H9 (cell line): ENCODE results near the gene UFSP1. TPM values are rescaled to one million over a fixed set of nuclear protein-coding genes. Genes with fewer than 3 reads are reported as not detected.

ENCODE experiments used
- DNase-seq: peaks from one replicate; pipeline ENCODE4 v3.0.0-alpha.2; 2017
- H2AFZ ChIP-seq: one replicate; pipeline ENCODE4 v1.6.1; 2013; ENCODE audit warnings: mild to moderate bottlenecking, low read length, control low read depth, moderate library complexity
- H2AK5ac ChIP-seq: 2 replicates; pipeline ENCODE4 v1.6.1; 2013; ENCODE audit warnings: low read length, control low read depth, mixed read lengths; ENCODE audit not compliant: insufficient read length
- H2BK120ac ChIP-seq: one replicate; pipeline ENCODE4 v1.6.1; 2013; ENCODE audit warnings: low read depth, mild to moderate bottlenecking, low read length, control low read depth, inconsistent platforms; ENCODE audit not compliant: poor library complexity, severe bottlenecking
- H2BK12ac ChIP-seq: 2 replicates; pipeline ENCODE4 v1.6.1; 2013; ENCODE audit warnings: low read length, control low read depth, mixed read lengths, low read depth; ENCODE audit not compliant: insufficient read length
- H2BK15ac ChIP-seq: 2 replicates; pipeline ENCODE4 v1.6.1; 2013; ENCODE audit warnings: low read depth, low read length, control low read depth
- H2BK20ac ChIP-seq: one replicate; pipeline ENCODE4 v1.6.1; 2013; ENCODE audit warnings: low read depth, mild to moderate bottlenecking, low read length, control low read depth, inconsistent platforms; ENCODE audit not compliant: poor library complexity, severe bottlenecking
- H2BK5ac ChIP-seq: 2 replicates; pipeline ENCODE4 v1.6.1; 2013; ENCODE audit warnings: low read length, control low read depth, mixed read lengths; ENCODE audit not compliant: insufficient read length
- H3K14ac ChIP-seq: 2 replicates; pipeline ENCODE4 v1.6.1; 2013; ENCODE audit warnings: low read length, control low read depth; ENCODE audit not compliant: insufficient read depth
- H3K18ac ChIP-seq: 2 replicates; pipeline ENCODE4 v1.6.1; 2013; ENCODE audit warnings: low read depth, mild to moderate bottlenecking, mixed read lengths, low read length, control low read depth; ENCODE audit not compliant: insufficient read length
- H3K23ac ChIP-seq: 2 replicates; pipeline ENCODE4 v1.6.1; 2013; ENCODE audit warnings: low read length, control low read depth, mixed read lengths, low read depth; ENCODE audit not compliant: insufficient read length
- H3K23me2 ChIP-seq: 2 replicates; pipeline ENCODE4 v1.6.1; 2013; ENCODE audit warnings: low read depth, mild to moderate bottlenecking, mixed read lengths, low read length, control low read depth; ENCODE audit not compliant: insufficient read length, poor library complexity, severe bottlenecking
- H3K27ac ChIP-seq: 2 replicates; pipeline ENCODE4 v1.5.1; 2013; ENCODE audit warnings: low read length, control low read depth, mixed read lengths, low read depth; ENCODE audit not compliant: insufficient read length
- H3K27me3 ChIP-seq: 2 replicates; pipeline ENCODE4 v1.6.1; 2013; ENCODE audit warnings: low read length, control low read depth, inconsistent platforms; ENCODE audit not compliant: insufficient read depth
- H3K4ac ChIP-seq: 2 replicates; pipeline ENCODE4 v1.6.1; 2013; ENCODE audit warnings: low read depth, mild to moderate bottlenecking, control low read depth, inconsistent platforms, low read length, moderate library complexity
- H3K4me1 ChIP-seq: 2 replicates; pipeline ENCODE4 v1.6.1; 2013; ENCODE audit warnings: low read length, control low read depth, inconsistent platforms; ENCODE audit not compliant: insufficient read depth
- H3K4me2 ChIP-seq: 2 replicates; pipeline ENCODE4 v1.6.1; 2013; ENCODE audit warnings: low read length, control low read depth, mixed read lengths; ENCODE audit not compliant: insufficient read length, insufficient read depth
- H3K56ac ChIP-seq: 2 replicates; pipeline ENCODE4 v1.6.1; 2013; ENCODE audit warnings: low read depth, mild to moderate bottlenecking, mixed read lengths, low read length, control low read depth; ENCODE audit not compliant: insufficient read length
- H3K79me1 ChIP-seq: 2 replicates; pipeline ENCODE4 v1.6.1; 2013; ENCODE audit warnings: low read depth, mild to moderate bottlenecking, moderate library complexity, low read length, control low read depth, inconsistent platforms; ENCODE audit not compliant: insufficient read depth, poor library complexity, severe bottlenecking
- H3K79me2 ChIP-seq: 2 replicates; pipeline ENCODE4 v1.6.1; 2013; ENCODE audit warnings: low read length, control low read depth, inconsistent platforms; ENCODE audit not compliant: insufficient read depth
- H3K9ac ChIP-seq: 2 replicates; pipeline ENCODE4 v1.6.1; 2013; ENCODE audit warnings: low read length, control low read depth, mixed read lengths; ENCODE audit not compliant: insufficient read length; ENCODE audit errors: extremely low read depth
- H3K9me3 ChIP-seq: one replicate; pipeline ENCODE4 v1.6.1; 2013; ENCODE audit warnings: low read depth, low read length, inconsistent platforms; ENCODE audit not compliant: control insufficient read depth
- H3T11ph ChIP-seq: one replicate; pipeline ENCODE4 v1.6.1; 2013; ENCODE audit warnings: mild to moderate bottlenecking, low read length, control low read depth, inconsistent platforms
- H4K20me1 ChIP-seq: one replicate; pipeline ENCODE4 v1.6.1; 2013; ENCODE audit not compliant: control insufficient read depth, insufficient read length, insufficient read depth
- H4K5ac ChIP-seq: 2 replicates; pipeline ENCODE4 v1.6.1; 2013; ENCODE audit warnings: low read depth, mild to moderate bottlenecking, mixed read lengths, low read length, control low read depth; ENCODE audit not compliant: insufficient read length
- H4K8ac ChIP-seq: replicated peaks from 2 replicates; pipeline ENCODE4 v1.6.1; 2013; ENCODE audit warnings: low read length, control low read depth, mixed read lengths, low read depth; ENCODE audit not compliant: insufficient read length
- H4K91ac ChIP-seq: 2 replicates; pipeline ENCODE4 v1.6.1; 2013; ENCODE audit warnings: low read depth, mild to moderate bottlenecking, moderate library complexity, mixed read lengths, low read length, control low read depth; ENCODE audit not compliant: insufficient read length
- H3K27ac Mint-ChIP-seq, 3 experiments: 2 replicates in 2 of 3; 3 replicates in 1 of 3; pipeline ENCODE4 v1.8.0; 2020 to 2021; ENCODE audit warnings: mixed read lengths in 3 of 3, mild to moderate bottlenecking in 1 of 3, moderate library complexity in 1 of 3
- H3K27me3 Mint-ChIP-seq: 2 replicates; pipeline ENCODE4 v1.8.0; 2021; ENCODE audit warnings: low read depth, mild to moderate bottlenecking, moderate library complexity, mixed read lengths
- H3K36me3 Mint-ChIP-seq, 3 experiments: 2 replicates in 2 of 3; 3 replicates in 1 of 3; pipeline ENCODE4 v1.8.0; 2020 to 2021; ENCODE audit warnings: low read depth in 3 of 3, mixed read lengths in 3 of 3; ENCODE audit not compliant: insufficient read depth in 1 of 3
- H3K4me1 Mint-ChIP-seq, 2 experiments: 2 replicates each; pipeline ENCODE4 v1.8.0; 2020; ENCODE audit warnings: mixed read lengths in 2 of 2
- H3K4me3 Mint-ChIP-seq, 2 experiments: 2 replicates in 1 of 2; 3 replicates in 1 of 2; pipeline ENCODE4 v1.8.0; 2020 to 2021; ENCODE audit warnings: mild to moderate bottlenecking in 2 of 2, mixed read lengths in 2 of 2, moderate library complexity in 1 of 2
- H3K9me3 Mint-ChIP-seq, 2 experiments: 2 replicates in 1 of 2; 3 replicates in 1 of 2; pipeline ENCODE4 v1.8.0; 2020; ENCODE audit warnings: mild to moderate bottlenecking in 2 of 2, mixed read lengths in 2 of 2, moderate library complexity in 1 of 2
- CTCF ChIP-seq: fragments of 200-600 bp; sonication (generic); conservative IDR thresholded peaks from 3 replicates; pipeline ENCODE4 v1.8.0; 2021; ENCODE audit warnings: antibody characterized with exemption, mild to moderate bottlenecking
- WGBS: extraction: QIAGEN DNeasy Blood & Tissue Kit; methylation state at CpG from one replicate; pipeline ENCODE4 v1.1.7; 2013; ENCODE audit warnings: missing lambda C conversion rate, low lambda C conversion rate, mixed read lengths; ENCODE audit not compliant: insufficient read length; ENCODE audit errors: extremely low coverage; 5-methylcytosine and 5-hydroxymethylcytosine counted together
- total RNA-seq: library from RNA; stranded (reverse); gene quantifications from 2 replicates; pipeline ENCODE4 v1.2.1, GENCODE V29; 2021

Gene UFSP1
- total RNA-seq, 1 experiment from 2014 or later: 4.3 TPM

GRCh38 chr7:100908512-100908911 lies 19.0 kb upstream of the UFSP1 start:
- H3K79me2 ChIP-seq: no peaks in the 10 kb centered on the region
- H3K4me1 Mint-ChIP-seq: 0 out of 4 replicates have a peak, but pooled peaks cover 0 to 4% of the 10 kb centered on the region in 2 experiments
- no peaks in the 10 kb centered on the region for H4K20me1 ChIP-seq
- no peak overlapping the region for H3K4ac ChIP-seq
- H3K4me1 ChIP-seq: no peaks in the 10 kb centered on the region
- no peaks in the 10 kb centered on the region; a peak in 2 of 5 replicates for H3K9me3 Mint-ChIP-seq
- H4K91ac ChIP-seq: no peak overlapping the region
- no peak overlapping the region for H2BK15ac ChIP-seq
- H3K23ac ChIP-seq: no peak overlapping the region
- H3K27me3 ChIP-seq: no peaks in the 10 kb centered on the region
- H3K18ac ChIP-seq: no peak overlapping the region
- H3K27me3 Mint-ChIP-seq: no peaks in the 10 kb centered on the region
- WGBS: no CpG with 5 or more reads among the region's 5 CpGs
- no peak for TF ChIP-seq CTCF
- H4K5ac ChIP-seq: no peak overlapping the region
- H3K36me3 Mint-ChIP-seq: no peaks in the 10 kb centered on the region
- no peak overlapping the region for H2BK12ac ChIP-seq
- H3K56ac ChIP-seq: no peak overlapping the region
- no peak overlapping the region for H3K9ac ChIP-seq
- H3T11ph ChIP-seq: no peak overlapping the region
- H3K4me3 Mint-ChIP-seq: no peak overlapping the region
- H2BK20ac ChIP-seq: no peak overlapping the region
- H4K8ac ChIP-seq: no peak overlapping the region
- no peak overlapping the region for H2AK5ac ChIP-seq
- DNase-seq: no peak
- no peak overlapping the region for H2AFZ ChIP-seq
- H3K14ac ChIP-seq: no peak overlapping the region
- H3K23me2 ChIP-seq: no peaks in the 10 kb centered on the region
- H2BK120ac ChIP-seq: no peak overlapping the region
- H3K9me3 ChIP-seq: no peaks in the 10 kb centered on the region
- H2BK5ac ChIP-seq: no peak overlapping the region
- no peak overlapping the region for H3K27ac ChIP-seq
- H3K4me2 ChIP-seq: no peak overlapping the region
- no peak overlapping the region for H3K27ac Mint-ChIP-seq
- H3K79me1 ChIP-seq: no peaks in the 10 kb centered on the region
